G401.6 (cell line): ENCODE measurements around the gene PTPRA.
"Not testable (repeated sequence)": the region's sequence is repeated elsewhere in the genome, so short reads cannot be mapped to it uniquely, and the experiment has no call there.

ENCODE experiments used
- FAIRE-seq: peaks from 2 replicates; lab custom pipeline; 2012; peaks lifted over from hg19 to GRCh38; lab: Jason Lieb, UNC

The PTPRA gene

GRCh38 chr20:2873010-2873746, at the start of gene PTPRA:
PTPRA (plus strand) TSS chr20:2873481; CDS start chr20:2964278, 90,797 bp downstream.
- FAIRE-seq = no peak

GRCh38 chr20:2825761-2826160, 47.5 kb upstream of the PTPRA start:
- no peak for FAIRE-seq

GRCh38 chr20:2826655-2827054, 46.6 kb upstream of the PTPRA start:
- FAIRE-seq = no peak

- no peak for FAIRE-seq
Observed at GRCh38 chr20:2829376-2829775, 43.9 kb upstream of the PTPRA start.

- FAIRE-seq = not testable (repeated sequence)
Observed at GRCh38 chr20:2831206-2831605, 42.1 kb upstream of the PTPRA start.

GRCh38 chr20:2833761-2834160, 39.5 kb upstream of the PTPRA start:
- no peak for FAIRE-seq

GRCh38 chr20:2834401-2835110, 38.7 kb upstream of the PTPRA start:
- no peak for FAIRE-seq

GRCh38 chr20:2835331-2835796, 37.9 kb upstream of the PTPRA start:
- no peak for FAIRE-seq

GRCh38 chr20:2836035-2836434, 37.2 kb upstream of the PTPRA start:
- FAIRE-seq = no peak

GRCh38 chr20:2837221-2837960, 35.9 kb upstream of the PTPRA start:
- no peak for FAIRE-seq

- FAIRE-seq = no peak
Observed at GRCh38 chr20:2838170-2838797, 35.0 kb upstream of the PTPRA start.

GRCh38 chr20:2838847-2839671, 34.2 kb upstream of the PTPRA start:
- FAIRE-seq = no peak

GRCh38 chr20:2839732-2840137, 33.5 kb upstream of the PTPRA start:
- no peak for FAIRE-seq

- FAIRE-seq = no peak
Observed at GRCh38 chr20:2840138-2840966, 32.9 kb upstream of the PTPRA start, which contains the start of the genes PCED1A and VPS16. PCED1A (minus strand) TSS chr20:2840655; CDS start chr20:2839912, 743 bp downstream. VPS16 (plus strand) TSS chr20:2840745; CDS start chr20:2840775, 30 bp downstream.

GRCh38 chr20:2840967-2841531, 32.2 kb upstream of the PTPRA start:
- no peak for FAIRE-seq

GRCh38 chr20:2845607-2846006, 27.7 kb upstream of the PTPRA start:
- no peak for FAIRE-seq

- FAIRE-seq = no peak
Observed at GRCh38 chr20:2846698-2847097, 26.6 kb upstream of the PTPRA start.

GRCh38 chr20:2847802-2848201, 25.5 kb upstream of the PTPRA start:
- no peak for FAIRE-seq

GRCh38 chr20:2849529-2849928, 23.8 kb upstream of the PTPRA start:
- FAIRE-seq = no peak

- FAIRE-seq = no peak
Observed at GRCh38 chr20:2851086-2851485, 22.2 kb upstream of the PTPRA start.
